Stomach (tissue), 9 donors: ENCODE results near the gene LAIR1. TPM values are rescaled to one million over a fixed set of nuclear protein-coding genes. Genes with fewer than 3 reads are reported as not detected.

Experiments
- DNase-seq, 2 donors: peaks; one replicate each; pipeline versions ENCODE4 v3.0.0 to v3.0.0-alpha.2; 2013 to 2019
- H3K27ac ChIP-seq, 5 donors: fragments of 200-600 bp in 4 of 5; sonication (generic) in 4 of 5; one replicate each; pipeline ENCODE4 v1.5.1; 2013 to 2019; ENCODE audit warnings: mild to moderate bottlenecking in 1 of 5, moderate library complexity in 1 of 5
- H3K27me3 ChIP-seq, 3 donors: fragments of 200-600 bp; sonication (generic); one replicate each; pipeline ENCODE4 v1.5.1; 2017 to 2019; ENCODE audit warnings: mixed run types in 1 of 3
- H3K36me3 ChIP-seq, 4 donors: fragments of 200-600 bp; sonication (generic); 1 replicate in 3 of 4; 2 replicates in 1 of 4; pipeline ENCODE4 v1.5.1; 2016 to 2019
- H3K4me1 ChIP-seq, 4 donors: fragments of 200-600 bp; sonication (generic); one replicate each; pipeline ENCODE4 v1.5.1; 2016 to 2019
- H3K4me3 ChIP-seq, 4 donors: fragments of 200-600 bp; sonication (generic) in 3 of 4; one replicate each; pipeline ENCODE4 v1.5.1; 2016 to 2019; ENCODE audit warnings: mild to moderate bottlenecking in 1 of 4
- H3K9me3 ChIP-seq, 4 donors: fragments of 200-600 bp; sonication (generic); one replicate each; pipeline ENCODE4 v1.5.1; 2016 to 2019
- CTCF ChIP-seq, 7 experiments: fragments of 450-650 bp in 4 of 7; fragments of 200-600 bp in 3 of 7; sonication (generic) in 3 of 7; IDR thresholded peaks; one replicate each; pipeline ENCODE4 v1.5.1; 2016 to 2019; ENCODE audit warnings: antibody characterized with exemption in 7 of 7, control low read depth in 2 of 7, mild to moderate bottlenecking in 1 of 7
- EP300 ChIP-seq: sonication (generic); formaldehyde crosslinking; IDR thresholded peaks from one replicate; pipeline ENCODE4 v1.6.1; 2017; ENCODE audit warnings: antibody characterized with exemption
- POLR2A ChIP-seq, 4 donors: fragments of 450-650 bp; IDR thresholded peaks; one replicate each; pipeline ENCODE4 v1.6.1; 2016; ENCODE audit warnings: antibody characterized with exemption in 4 of 4, control low read depth in 2 of 4, mild to moderate bottlenecking in 1 of 4, moderate library complexity in 1 of 4
- POLR2AphosphoS5 ChIP-seq, 3 donors: sonication (generic); formaldehyde crosslinking; IDR thresholded peaks; one replicate each; pipeline ENCODE4 v1.6.1; 2016; ENCODE audit warnings: antibody characterized with exemption in 3 of 3
- WGBS, 5 donors: extraction: QIAGEN DNeasy Blood & Tissue Kit in 3 of 5; methylation state at CpG; one replicate each; pipeline versions ENCODE4 v1.1.5 to v1.1.7; 2013 to 2018; 5-methylcytosine and 5-hydroxymethylcytosine counted together
- intact Hi-C: fragments of 100-400 bp; cut with DNase I; formaldehyde crosslinking; loops from one replicate; pipeline ENCODE4 v1.15.1; 2023; ENCODE audit warnings: low total_unique reads
- polyA plus RNA-seq, 3 donors: library from polyadenylated mRNA; stranded (reverse); fragments of 200-250 nt; gene quantifications; one replicate each; pipeline ENCODE4 v1.2.3, GENCODE V29; 2013
- total RNA-seq, 5 donors: library from RNA; depleted of rRNA; stranded (reverse); fragments of >200 nt; gene quantifications; one replicate each; pipeline versions ENCODE4 v1.1.0 to v1.2.3, GENCODE V29; 2014 to 2016
- donor health status: healthy with polysubstance abuse.
- donor health status: Bipolar disorder and iron deficiency.
- donor health status: healthy.

LAIR1 gene
- total and polyA plus RNA-seq, 8 donors, result 0.87 to 9.1 (median 4.7) TPM

GRCh38 chr19:54311486-54311885, 53.2 kb downstream of the LAIR1 start:
- H3K9me3 ChIP-seq, result no peaks in the 10 kb centered on the region
- 39 to 58% (median 52%) methylated on average over 4 to 5 of the region's 5 CpGs for WGBS, 5 donors
- H3K27ac ChIP-seq, result no peak overlapping the region
- peak overlapping the region in 1 of 4 donors; percentile 35 for H3K4me3 ChIP-seq
- TF ChIP-seq POLR2AphosphoS5 (IDR thresholded peaks at IDR 0.05) (no peak), POLR2A (IDR thresholded peaks at IDR 0.05) (no peak), EP300 (no peak), CTCF (IDR thresholded peaks at IDR 0.05) (no peak)
- peaks cover 0 to 40% (median 0%) of the 10 kb centered on the region in 3 donors for H3K27me3 ChIP-seq
- no peak for DNase-seq
- H3K4me1 ChIP-seq, result no peaks in the 10 kb centered on the region
- intact Hi-C loops, result no loop called here
- no peaks in the 10 kb centered on the region for H3K36me3 ChIP-seq

- H3K4me3 ChIP-seq, result peak overlapping the region in 1 of 4 donors; percentile 35
- H3K4me1 ChIP-seq, result no peaks in the 10 kb centered on the region
- H3K27ac ChIP-seq, result no peak overlapping the region
- H3K27me3 ChIP-seq, result peaks cover 0 to 41% (median 0%) of the 10 kb centered on the region in 3 donors
- 60 to 74% (median 69%) methylated on average over 4 to 5 of the region's 5 CpGs for WGBS, 5 donors
- H3K9me3 ChIP-seq, result no peaks in the 10 kb centered on the region
- intact Hi-C loops, result no loop called here
- no peak for TF ChIP-seq CTCF (IDR thresholded peaks at IDR 0.05)
- TF ChIP-seq EP300, result no peak
- no peak for TF ChIP-seq POLR2AphosphoS5 (IDR thresholded peaks at IDR 0.05)
- TF ChIP-seq POLR2A (IDR thresholded peaks at IDR 0.05), result no peak
- H3K36me3 ChIP-seq, result no peaks in the 10 kb centered on the region
- no peak for DNase-seq
These were observed 54.2 kb downstream of the LAIR1 start for GRCh38 chr19:54310543-54310942.

GRCh38 chr19:54309811-54310210, 54.9 kb downstream of the LAIR1 start:
- WGBS, 5 donors, result 66 to 79% (median 69%) methylated on average over 9 to 12 of the region's 12 CpGs
- DNase-seq, result no peak
- Histone ChIP-seq H3K36me3 (no peaks in the 10 kb centered on the region), H3K9me3 (no peaks in the 10 kb centered on the region), H3K27ac (no peak overlapping the region), H3K27me3 (peaks cover 0 to 48% (median 0%) of the 10 kb centered on the region in 3 donors), H3K4me1 (no peaks in the 10 kb centered on the region), H3K4me3 (no peak overlapping the region)
- intact Hi-C loops, result no loop called here
- TF ChIP-seq POLR2AphosphoS5 (IDR thresholded peaks at IDR 0.05), result no peak
- no peak for TF ChIP-seq EP300
- no peak for TF ChIP-seq CTCF (IDR thresholded peaks at IDR 0.05)
- no peak for TF ChIP-seq POLR2A (IDR thresholded peaks at IDR 0.05)

- peaks cover 0 to 42% (median 0%) of the 10 kb centered on the region in 3 donors for H3K27me3 ChIP-seq
- no peak overlapping the region for H3K27ac ChIP-seq
- intact Hi-C loops, result no loop called here
- no peaks in the 10 kb centered on the region for H3K4me1 ChIP-seq
- H3K4me3 ChIP-seq, result no peak overlapping the region
- 77 to 94% (median 81%) methylated on average over 5 of the region's 5 CpGs for WGBS, 5 donors
- TF ChIP-seq POLR2AphosphoS5 (IDR thresholded peaks at IDR 0.05) (no peak), CTCF (IDR thresholded peaks at IDR 0.05) (no peak), EP300 (no peak), POLR2A (IDR thresholded peaks at IDR 0.05) (no peak)
- no peaks in the 10 kb centered on the region for H3K36me3 ChIP-seq
- H3K9me3 ChIP-seq, result no peaks in the 10 kb centered on the region
- DNase-seq, result peak in 1 of 2 donors; percentile 16
These were observed 57.2 kb downstream of the LAIR1 start for GRCh38 chr19:54307389-54308020.
